HG03159 (cell line): ENCODE results near the gene ZNF132.
A peak's percentile ranks its signal among the peaks of the same experiment; 100 is the strongest.
"Not testable (repeated sequence)": the region's sequence is repeated elsewhere in the genome, so short reads cannot be mapped to it uniquely, and the experiment has no call there.

ENCODE experiments used
- ATAC-seq: cut with Tn5 transposase; IDR thresholded peaks from one replicate; pipeline ENCODE4 v1.9.1; 2021; ENCODE audit warnings: mild to moderate bottlenecking, moderate library complexity; ENCODE audit not compliant: unreplicated experiment

The ZNF132 gene

DNA sequence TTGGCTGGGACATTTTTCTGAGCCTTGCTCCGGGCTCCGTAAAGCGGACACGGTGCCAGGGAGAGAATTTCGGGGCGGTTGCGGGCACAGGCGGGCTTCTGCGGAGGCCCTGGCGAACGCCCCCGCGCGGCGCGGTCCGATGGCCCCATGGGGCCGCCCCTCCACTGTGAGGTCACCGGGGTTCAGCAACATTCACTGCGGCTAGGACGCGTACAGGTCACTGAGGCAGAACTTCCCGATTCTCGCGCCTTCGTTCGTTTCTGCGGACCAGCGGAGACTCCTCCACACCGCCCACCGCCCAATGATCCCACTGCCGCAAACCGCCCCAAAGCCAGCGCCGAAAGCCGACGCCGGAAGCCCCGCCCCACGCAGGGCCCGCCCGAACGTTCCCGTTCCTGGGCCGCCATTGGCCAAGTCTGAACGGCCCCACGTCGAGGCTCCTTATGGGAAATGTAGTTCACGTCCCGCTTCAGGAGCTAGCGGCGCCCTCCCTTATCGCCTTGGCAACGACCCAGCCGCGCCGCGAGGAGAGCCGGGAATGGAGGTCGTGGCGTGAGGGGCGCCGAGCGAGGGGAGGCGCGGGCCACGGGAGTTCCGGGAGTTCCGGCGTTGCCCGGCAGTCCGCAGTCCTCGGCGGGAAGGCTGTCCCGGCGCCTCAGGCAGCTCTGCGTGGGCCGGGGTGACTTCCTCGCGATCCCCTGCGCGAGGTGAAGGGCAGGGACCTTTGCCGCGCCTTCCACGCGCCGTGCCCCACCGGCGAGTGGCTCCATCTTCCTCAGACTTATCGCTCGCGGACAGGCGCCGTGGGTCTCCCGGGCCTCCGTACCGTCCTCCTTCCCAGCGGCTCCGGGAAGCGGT lies 31.6 kb downstream of the ZNF132 start, which contains the start of gene ZNF584:
ZNF584 (plus strand) TSS at position 498 of the 858 bp plus-strand sequence. CDS start 499 bp downstream, outside the sequence.
- peak; percentile 89 for ATAC-seq

DNA sequence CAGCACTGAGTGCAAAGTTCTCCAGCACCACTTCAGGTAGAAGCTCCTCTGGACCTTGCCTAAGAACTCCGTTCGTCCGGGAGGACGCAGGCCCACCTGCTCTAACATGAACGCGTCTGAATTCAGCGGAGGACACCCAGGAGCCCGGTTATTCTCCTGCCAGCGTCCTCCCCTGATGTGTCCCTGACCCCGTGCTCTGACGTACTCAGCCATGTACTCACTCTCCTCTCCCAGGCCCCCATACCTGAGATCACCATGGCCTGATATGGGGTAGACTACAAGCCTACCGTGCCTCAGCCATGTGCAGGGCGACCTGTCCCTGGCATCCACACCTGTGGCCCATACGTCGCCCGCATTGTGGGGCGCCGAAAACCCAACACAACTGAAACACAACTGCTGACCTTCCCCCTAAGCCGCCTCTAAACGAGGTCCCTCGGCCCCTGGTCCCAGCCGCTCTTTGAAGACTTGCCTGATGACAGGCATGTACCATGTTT lies 32.2 kb downstream of the ZNF132 start:
- ATAC-seq = peak; percentile 14

DNA sequence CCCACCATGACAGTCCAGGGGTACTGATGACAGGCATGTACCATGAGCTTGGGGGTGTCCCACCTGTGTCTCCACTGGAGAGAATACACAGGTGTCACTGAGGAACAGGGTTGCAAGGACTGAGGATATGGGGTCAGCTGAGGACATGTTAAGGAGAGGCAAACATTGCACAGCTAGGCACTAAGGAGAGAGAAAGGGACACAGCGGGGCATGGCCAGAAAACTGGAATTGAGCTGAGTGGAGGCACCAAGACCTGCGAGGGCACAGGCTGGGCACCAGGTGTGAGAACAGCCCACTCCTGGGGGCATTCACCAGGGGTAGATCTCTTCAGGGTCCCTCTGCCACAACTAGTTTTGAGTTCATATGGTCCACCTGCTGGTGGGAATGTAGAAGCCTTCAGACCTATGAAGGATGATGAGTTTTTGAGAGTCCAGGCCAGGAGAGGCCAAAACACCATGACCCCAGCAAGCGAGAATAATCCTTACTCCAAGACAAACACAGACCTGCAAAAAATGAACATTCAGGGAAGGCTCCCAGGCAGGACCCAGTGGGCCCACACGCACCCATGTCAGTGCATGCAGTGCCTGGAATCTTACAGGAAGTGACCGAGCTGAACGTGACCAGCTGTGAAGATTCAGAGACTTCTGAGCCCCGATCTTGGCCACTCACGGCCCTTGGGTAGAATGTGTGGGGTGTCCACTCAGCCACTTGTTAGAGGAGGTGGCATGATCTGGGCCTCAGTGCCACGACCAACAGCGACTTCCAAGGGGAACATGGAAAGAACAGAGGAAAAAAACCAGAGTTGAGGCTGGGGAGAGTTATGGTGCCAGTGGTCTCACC lies 32.9 kb downstream of the ZNF132 start:
- ATAC-seq = no peak

GRCh38 chr19:58403920-58404478 lies 36.0 kb downstream of the ZNF132 start:
- not testable (repeated sequence) for ATAC-seq

GRCh38 chr19:58401840-58402421 lies 38.0 kb downstream of the ZNF132 start:
- ATAC-seq = no peak

- ATAC-seq = peak; percentile 98
These were observed 38.8 kb downstream of the ZNF132 start for GRCh38 chr19:58400916-58401839.

DNA sequence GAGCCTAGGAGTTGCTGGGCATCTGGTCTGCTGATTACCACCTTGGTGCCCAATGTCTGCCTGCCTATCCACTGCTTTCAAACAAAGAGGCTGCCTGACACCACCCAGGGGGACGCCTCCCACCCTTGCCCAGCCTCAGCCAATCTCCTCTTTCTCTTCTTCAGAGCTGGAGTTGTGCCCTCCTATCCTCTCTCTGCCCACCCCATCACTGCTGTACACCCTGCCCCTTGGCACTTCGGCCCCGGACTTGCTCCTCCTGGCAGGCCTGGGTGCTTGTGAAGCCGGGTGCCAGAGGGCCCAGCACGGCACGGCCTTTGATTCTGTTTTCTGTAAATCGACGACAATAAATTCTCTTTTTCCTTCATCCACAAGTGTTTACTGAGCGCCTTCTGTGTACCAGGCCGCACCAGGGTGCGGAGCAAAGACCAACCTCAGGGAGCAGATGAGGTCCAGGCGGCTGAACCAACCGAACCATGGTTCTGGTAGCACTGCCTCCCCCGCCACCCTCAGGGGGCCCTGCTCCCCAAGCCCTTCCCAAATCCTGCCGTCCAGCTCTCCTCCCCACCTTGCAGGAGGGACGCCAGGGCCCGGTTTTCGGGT lies 39.5 kb downstream of the ZNF132 start:
- no peak for ATAC-seq

- no peak for ATAC-seq
These were observed 40.0 kb downstream of the ZNF132 start for GRCh38 chr19:58399903-58400302.

DNA sequence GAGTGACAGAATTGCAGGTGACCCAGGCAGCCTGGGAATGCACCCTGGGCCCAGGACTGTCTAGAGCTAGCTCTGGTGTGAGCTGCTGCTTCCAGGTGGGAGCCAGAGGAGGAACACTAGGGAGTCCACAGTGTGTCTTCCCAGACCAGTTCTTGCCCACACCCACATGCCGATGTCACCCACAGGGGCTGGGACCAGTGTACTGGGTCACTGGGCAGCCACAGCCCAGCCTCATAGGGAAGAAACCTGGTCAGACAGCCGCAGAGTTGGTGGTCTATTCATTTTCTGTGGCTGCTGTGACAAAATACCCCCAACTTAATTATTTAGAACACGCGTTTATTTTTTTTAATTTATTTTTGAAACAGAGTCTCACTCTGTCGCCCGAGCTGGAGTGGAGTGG lies 41.4 kb downstream of the ZNF132 start:
- ATAC-seq = no peak

DNA sequence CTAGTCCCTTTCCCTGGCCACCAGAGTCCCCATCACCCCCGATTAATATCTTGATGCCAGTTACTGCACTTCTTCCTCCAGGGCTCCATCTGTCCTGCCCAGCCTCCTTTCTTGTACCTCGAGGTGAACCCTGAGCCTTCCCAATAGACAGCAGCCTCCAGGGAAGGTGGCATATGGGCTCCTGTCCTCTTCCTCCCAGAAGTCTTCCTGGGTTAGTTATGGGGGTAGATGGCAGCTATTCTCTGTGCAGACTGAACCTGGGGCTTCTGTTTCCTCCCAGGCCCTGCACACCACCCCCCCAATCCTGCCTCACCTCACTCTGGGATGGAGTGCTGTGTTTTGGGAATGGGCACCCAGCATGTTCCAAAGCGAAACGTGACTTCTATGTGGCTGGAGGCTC lies 41.9 kb downstream of the ZNF132 start:
- ATAC-seq = no peak

DNA sequence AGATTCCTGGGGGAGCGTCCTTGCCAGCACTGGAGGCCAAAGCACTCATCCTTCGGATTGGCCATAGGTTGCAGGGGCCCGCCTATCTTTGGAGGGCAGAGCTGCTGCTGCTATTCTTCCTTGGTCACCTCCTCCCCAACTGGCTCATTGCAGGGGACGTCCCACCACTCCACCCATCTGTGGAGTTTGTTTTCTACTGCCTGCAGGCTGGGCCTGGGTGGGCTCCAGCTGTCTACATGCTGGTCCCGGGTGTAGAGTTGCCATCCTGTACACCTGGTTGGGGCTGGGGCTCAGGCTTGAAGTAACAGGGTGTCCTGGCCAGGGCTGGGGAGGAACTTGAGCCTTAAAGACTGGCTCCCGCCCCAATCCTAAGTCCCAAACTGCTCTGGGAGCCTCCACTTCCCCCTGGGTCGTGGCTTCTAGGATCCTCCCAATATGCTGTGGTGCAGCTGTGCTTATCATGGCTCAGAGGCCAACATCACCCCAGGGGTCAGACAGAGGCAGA lies 42.4 kb downstream of the ZNF132 start:
- no peak for ATAC-seq

GRCh38 chr19:58396691-58397532 lies 43.0 kb downstream of the ZNF132 start:
- ATAC-seq = no peak

DNA sequence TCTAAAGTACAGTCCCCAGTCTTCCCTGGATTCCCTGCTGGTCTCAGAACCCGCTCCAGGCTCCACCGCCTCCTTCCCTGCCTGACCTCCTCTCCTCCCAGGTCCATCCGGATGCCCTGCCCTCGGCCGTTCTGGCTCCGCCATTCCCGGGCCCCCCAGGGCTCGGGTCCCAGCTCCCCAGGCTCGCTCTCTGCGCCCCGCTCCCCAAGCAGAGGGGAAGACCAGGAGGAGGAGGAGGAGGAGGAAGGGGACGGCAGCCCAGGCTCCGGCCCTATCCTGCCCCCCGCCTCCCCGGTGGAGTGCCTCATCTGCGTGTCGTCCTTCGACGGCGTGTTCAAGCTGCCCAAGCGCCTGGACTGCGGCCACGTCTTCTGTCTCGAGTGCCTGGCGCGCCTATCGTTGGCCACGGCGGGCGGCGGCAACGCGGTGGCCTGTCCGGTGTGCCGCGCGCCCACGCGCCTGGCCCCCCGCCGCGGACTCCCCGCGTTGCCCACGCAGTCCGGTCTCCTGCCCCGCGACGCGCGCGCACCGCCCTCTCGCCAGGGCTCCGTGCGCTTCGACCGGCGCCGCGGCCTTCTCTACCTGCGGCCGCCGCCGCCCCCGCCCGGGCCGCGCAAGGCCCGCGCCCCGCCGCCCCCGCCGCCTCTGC lies 43.9 kb downstream of the ZNF132 start:
- no peak for ATAC-seq

DNA sequence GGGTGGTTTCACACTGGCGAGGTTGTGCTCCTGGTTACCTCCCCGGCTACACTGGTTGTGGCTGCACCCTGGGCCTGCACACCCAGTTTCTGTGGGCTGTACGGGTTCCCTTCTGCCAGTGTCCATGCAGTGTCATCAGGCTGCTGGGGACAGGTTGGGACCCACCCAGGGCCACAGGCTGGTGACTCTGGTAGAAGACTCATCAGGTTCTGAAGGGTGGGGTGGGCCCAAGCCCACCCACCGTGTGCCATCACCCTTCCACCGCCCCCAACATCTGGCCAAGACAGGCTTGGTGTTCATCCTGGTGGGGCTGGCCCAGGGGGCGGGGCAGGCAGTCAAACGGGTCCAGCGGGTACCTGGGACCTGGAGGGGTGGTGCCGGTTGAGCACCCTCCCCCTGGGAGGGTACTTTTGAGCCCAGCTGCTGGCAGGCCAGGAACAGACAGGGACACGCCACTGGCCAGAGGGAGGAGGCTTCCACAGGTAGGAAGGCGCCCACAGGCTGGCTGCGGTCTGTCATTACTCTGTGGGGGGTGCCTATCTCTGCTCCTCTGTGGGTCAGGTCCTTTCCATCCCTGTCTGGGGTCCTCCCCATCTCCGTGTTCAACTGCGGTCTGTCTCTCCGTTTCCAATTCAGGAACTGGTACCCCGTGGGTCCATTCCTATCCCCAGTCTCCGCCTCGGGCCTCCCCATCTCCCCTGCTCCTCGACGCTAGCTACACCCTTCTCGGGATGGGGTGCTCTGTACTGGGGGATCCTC lies 44.6 kb downstream of the ZNF132 start, which contains the start of gene RNF225:
RNF225 (plus strand) TSS at position 437 of the 759 bp plus-strand sequence. CDS start 434 bp downstream, outside the sequence.
- ATAC-seq = no peak

GRCh38 chr19:58394821-58395219 lies 45.1 kb downstream of the ZNF132 start:
- ATAC-seq = no peak

DNA sequence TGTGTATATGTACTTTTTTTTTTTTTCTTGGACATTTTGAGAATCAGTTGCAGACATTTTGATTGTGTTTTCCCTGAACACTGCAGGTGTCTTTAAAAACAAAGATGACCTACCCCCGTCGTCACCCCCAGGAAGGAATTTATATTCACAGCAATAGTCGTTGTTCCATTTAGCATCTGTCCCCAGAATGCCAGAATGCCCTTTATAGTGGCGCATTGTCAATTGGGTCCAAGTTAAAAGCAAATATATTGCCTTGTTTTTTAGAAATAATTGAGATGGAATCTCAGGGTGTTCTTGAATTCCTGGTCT lies 46.3 kb downstream of the ZNF132 start:
- no peak for ATAC-seq
